Transverse colon (tissue), 4 donors: ENCODE results near the gene CD1D.

Experiments
- EP300 ChIP-seq: sonication (generic); formaldehyde crosslinking; IDR thresholded peaks from one replicate; pipeline ENCODE4 v1.6.1; 2017; ENCODE audit warnings: antibody characterized with exemption, low read depth
- POLR2A ChIP-seq: fragments of 450-650 bp; IDR thresholded peaks from one replicate; pipeline ENCODE4 v1.6.1; 2016; ENCODE audit warnings: antibody characterized with exemption, mild to moderate bottlenecking, moderate library complexity
- POLR2AphosphoS5 ChIP-seq, 3 donors: sonication (generic); formaldehyde crosslinking; IDR thresholded peaks; one replicate each; pipeline ENCODE4 v1.6.1; 2016; ENCODE audit warnings: antibody characterized with exemption in 3 of 3
- TF ChIP-seq, protein P1 (sequence below), 5 experiments: fragments of 200-600 bp in 3 of 5; fragments of 450-650 bp in 2 of 5; sonication (generic) in 3 of 5; IDR thresholded peaks; 1 replicate in 2 of 5; 2 replicates in 3 of 5; pipeline ENCODE4 v1.5.1; 2016 to 2017; ENCODE audit warnings: antibody characterized with exemption in 5 of 5, inconsistent platforms in 3 of 5, mild to moderate bottlenecking in 2 of 5, moderate library complexity in 1 of 5

- TF ChIP-seq POLR2AphosphoS5 (IDR thresholded peaks at IDR 0.05) (no peak), EP300 (no peak), POLR2A (no peak)
- TF ChIP-seq, protein P1, sequence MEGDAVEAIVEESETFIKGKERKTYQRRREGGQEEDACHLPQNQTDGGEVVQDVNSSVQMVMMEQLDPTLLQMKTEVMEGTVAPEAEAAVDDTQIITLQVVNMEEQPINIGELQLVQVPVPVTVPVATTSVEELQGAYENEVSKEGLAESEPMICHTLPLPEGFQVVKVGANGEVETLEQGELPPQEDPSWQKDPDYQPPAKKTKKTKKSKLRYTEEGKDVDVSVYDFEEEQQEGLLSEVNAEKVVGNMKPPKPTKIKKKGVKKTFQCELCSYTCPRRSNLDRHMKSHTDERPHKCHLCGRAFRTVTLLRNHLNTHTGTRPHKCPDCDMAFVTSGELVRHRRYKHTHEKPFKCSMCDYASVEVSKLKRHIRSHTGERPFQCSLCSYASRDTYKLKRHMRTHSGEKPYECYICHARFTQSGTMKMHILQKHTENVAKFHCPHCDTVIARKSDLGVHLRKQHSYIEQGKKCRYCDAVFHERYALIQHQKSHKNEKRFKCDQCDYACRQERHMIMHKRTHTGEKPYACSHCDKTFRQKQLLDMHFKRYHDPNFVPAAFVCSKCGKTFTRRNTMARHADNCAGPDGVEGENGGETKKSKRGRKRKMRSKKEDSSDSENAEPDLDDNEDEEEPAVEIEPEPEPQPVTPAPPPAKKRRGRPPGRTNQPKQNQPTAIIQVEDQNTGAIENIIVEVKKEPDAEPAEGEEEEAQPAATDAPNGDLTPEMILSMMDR (IDR thresholded peaks at IDR 0.05), result no peak
These were observed 15.8 kb downstream of the CD1D start for GRCh38 chr1:158196461-158196860.
